Astrocyte (in vitro differentiated cells and primary cell): ENCODE results near the gene TCP11.

Experiments
- CTCF ChIP-seq: IDR thresholded peaks from 2 replicates; pipeline ENCODE4 v1.5.1; 2011; ENCODE audit warnings: low read depth, mild to moderate bottlenecking, inconsistent platforms, low read length, moderate library complexity; ENCODE audit not compliant: insufficient read depth
- EZH2 ChIP-seq: IDR thresholded peaks from 2 replicates; pipeline ENCODE4 v1.6.1; 2012; ENCODE audit warnings: mild to moderate bottlenecking, low read length, inconsistent platforms; ENCODE audit not compliant: insufficient read depth

GRCh38 chr6:35168461-35168861 is 27.3 kb upstream of the TCP11 start:
- TF ChIP-seq CTCF, result no peak
- no peak for TF ChIP-seq EZH2
